Fibroblast of lung (primary cell): ENCODE data around the gene ALOX5. TPM values are rescaled to one million over a fixed set of nuclear protein-coding genes. Genes with fewer than 3 reads are reported as not detected.

ENCODE experiments used
- DNase-seq, 2 donors: peaks; one replicate each; pipeline versions ENCODE4 v3.0.0 to v3.0.0-alpha.2; 2010; ENCODE audit warnings: low read depth in 2 of 2
- H2AFZ ChIP-seq: 2 replicates; pipeline ENCODE4 v1.5.1; 2012; ENCODE audit warnings: low read length, control low read depth, inconsistent platforms
- H3K27ac ChIP-seq: 2 replicates; pipeline ENCODE4 v1.5.1; 2011; ENCODE audit warnings: low read length, control low read depth; ENCODE audit not compliant: insufficient read depth
- H3K27me3 ChIP-seq: 2 replicates; pipeline ENCODE4 v1.5.1; 2011; ENCODE audit warnings: mild to moderate bottlenecking, low read length; ENCODE audit not compliant: control insufficient read depth, insufficient read depth
- H3K36me3 ChIP-seq: 2 replicates; pipeline ENCODE4 v1.5.1; 2011; ENCODE audit warnings: low read length; ENCODE audit not compliant: control insufficient read depth, insufficient read depth
- H3K4me1 ChIP-seq: 2 replicates; pipeline ENCODE4 v1.5.1; 2011; ENCODE audit warnings: low read length; ENCODE audit not compliant: control insufficient read depth, insufficient read depth; ENCODE audit errors: extremely low read depth
- H3K4me2 ChIP-seq: 2 replicates; pipeline ENCODE4 v1.5.1; 2011; ENCODE audit warnings: low read length, control low read depth; ENCODE audit not compliant: insufficient read depth; ENCODE audit errors: extremely low read depth
- H3K4me3 ChIP-seq, 4 experiments: fragments of 200-600 bp in 1 of 4; sonication (generic) in 1 of 4; replicated peaks in 1 of 4; 2 replicates each; pipeline ENCODE4 v1.5.1; 2011 to 2016; ENCODE audit warnings: low read length in 4 of 4, low read depth in 3 of 4, mild to moderate bottlenecking in 3 of 4, control low read depth in 2 of 4, inconsistent platforms in 1 of 4, mixed read lengths in 1 of 4; ENCODE audit not compliant: insufficient read depth in 1 of 4; ENCODE audit errors: control extremely low read depth in 1 of 4
- H3K79me2 ChIP-seq: 2 replicates; pipeline ENCODE4 v1.5.1; 2012; ENCODE audit warnings: mild to moderate bottlenecking, low read length, inconsistent platforms; ENCODE audit not compliant: control insufficient read depth, insufficient read depth
- H3K9ac ChIP-seq: 2 replicates; pipeline ENCODE4 v1.5.1; 2011; ENCODE audit warnings: mild to moderate bottlenecking, low read length, control low read depth; ENCODE audit not compliant: insufficient read depth
- H3K9me3 ChIP-seq: 2 replicates; pipeline ENCODE4 v1.5.1; 2012; ENCODE audit warnings: low read depth, low read length; ENCODE audit not compliant: control insufficient read depth, insufficient read depth
- H4K20me1 ChIP-seq: 2 replicates; pipeline ENCODE4 v1.5.1; 2011; ENCODE audit warnings: low read length; ENCODE audit not compliant: control insufficient read depth, insufficient read depth; ENCODE audit errors: extremely low read depth
- EZH2 ChIP-seq: IDR thresholded peaks from 2 replicates; pipeline ENCODE4 v1.5.1; 2012; ENCODE audit warnings: low read length, control low read depth, mild to moderate bottlenecking; ENCODE audit errors: missing control alignments
- polyA plus RNA-seq, 2 donors: library from polyadenylated mRNA; depleted of rRNA in 1 of 2; stranded (reverse) in 1 of 2; unstranded in 1 of 2; fragments of >200 nt; gene quantifications; 2 replicates each; pipeline ENCODE4 v1.2.1, GENCODE V29; 2011 to 2012; ENCODE audit warnings: missing spikeins in 1 of 2
- total RNA-seq: library from RNA; depleted of rRNA; stranded (reverse); fragments of >200 nt; gene quantifications from 2 replicates; pipeline ENCODE4 v1.2.1, GENCODE V29; 2014
- TF ChIP-seq, protein P1 (sequence below), 2 donors: IDR thresholded peaks in 1 of 2; conservative IDR thresholded peaks in 1 of 2; 1 replicate in 1 of 2; 2 replicates in 1 of 2; pipeline ENCODE4 v1.5.1; 2011 to 2012; ENCODE audit warnings: low read length in 2 of 2, control low read depth in 1 of 2, inconsistent platforms in 1 of 2, low read depth in 1 of 2, mild to moderate bottlenecking in 1 of 2

The ALOX5 gene
- total and polyA plus RNA-seq, 2 donors (not counting 1 experiment from before 2014, with no cell fraction given): not detected

DNA sequence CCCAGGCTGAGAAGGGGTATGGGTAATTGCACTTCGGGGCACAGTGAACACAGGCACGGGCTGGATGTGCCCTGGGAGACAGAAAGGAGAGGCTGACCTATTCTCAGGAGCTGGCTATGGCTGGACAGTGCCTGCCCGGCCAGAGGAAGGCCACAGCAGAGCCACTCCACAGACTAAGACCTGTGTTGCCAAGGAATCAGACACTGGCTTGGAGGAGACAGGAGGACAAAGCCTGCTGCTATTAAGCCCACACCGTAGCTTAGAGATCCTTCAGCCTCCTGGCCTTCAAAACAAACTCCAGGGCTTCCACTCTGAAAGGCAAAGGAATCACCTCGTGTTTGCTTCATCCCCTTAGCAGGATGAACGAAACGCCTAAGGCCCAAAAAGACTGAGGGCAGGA is 82.2 kb downstream of the ALOX5 start:
- H3K36me3 ChIP-seq: no peaks in the 10 kb centered on the region
- no peaks in the 10 kb centered on the region for H3K27me3 ChIP-seq
- no peak overlapping the region for H3K4me3 ChIP-seq
- no peak overlapping the region for H3K9ac ChIP-seq
- no peak overlapping the region for H3K4me2 ChIP-seq
- H2AFZ ChIP-seq: no peak overlapping the region
- H3K79me2 ChIP-seq: no peaks in the 10 kb centered on the region
- H3K4me1 ChIP-seq: no peaks in the 10 kb centered on the region
- H3K27ac ChIP-seq: no peak overlapping the region
- TF ChIP-seq, protein P1, sequence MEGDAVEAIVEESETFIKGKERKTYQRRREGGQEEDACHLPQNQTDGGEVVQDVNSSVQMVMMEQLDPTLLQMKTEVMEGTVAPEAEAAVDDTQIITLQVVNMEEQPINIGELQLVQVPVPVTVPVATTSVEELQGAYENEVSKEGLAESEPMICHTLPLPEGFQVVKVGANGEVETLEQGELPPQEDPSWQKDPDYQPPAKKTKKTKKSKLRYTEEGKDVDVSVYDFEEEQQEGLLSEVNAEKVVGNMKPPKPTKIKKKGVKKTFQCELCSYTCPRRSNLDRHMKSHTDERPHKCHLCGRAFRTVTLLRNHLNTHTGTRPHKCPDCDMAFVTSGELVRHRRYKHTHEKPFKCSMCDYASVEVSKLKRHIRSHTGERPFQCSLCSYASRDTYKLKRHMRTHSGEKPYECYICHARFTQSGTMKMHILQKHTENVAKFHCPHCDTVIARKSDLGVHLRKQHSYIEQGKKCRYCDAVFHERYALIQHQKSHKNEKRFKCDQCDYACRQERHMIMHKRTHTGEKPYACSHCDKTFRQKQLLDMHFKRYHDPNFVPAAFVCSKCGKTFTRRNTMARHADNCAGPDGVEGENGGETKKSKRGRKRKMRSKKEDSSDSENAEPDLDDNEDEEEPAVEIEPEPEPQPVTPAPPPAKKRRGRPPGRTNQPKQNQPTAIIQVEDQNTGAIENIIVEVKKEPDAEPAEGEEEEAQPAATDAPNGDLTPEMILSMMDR (conservative IDR thresholded peaks at IDR 0.05 in 1 of 2, IDR thresholded peaks at IDR 0.05 in 1 of 2; ENCODE audit: low read depth in 1 of 2, low read length in 2 of 2): no peak
- TF ChIP-seq EZH2: no peak
- no peaks in the 10 kb centered on the region for H4K20me1 ChIP-seq
- no peaks in the 10 kb centered on the region for H3K9me3 ChIP-seq
- DNase-seq: no peak

DNA sequence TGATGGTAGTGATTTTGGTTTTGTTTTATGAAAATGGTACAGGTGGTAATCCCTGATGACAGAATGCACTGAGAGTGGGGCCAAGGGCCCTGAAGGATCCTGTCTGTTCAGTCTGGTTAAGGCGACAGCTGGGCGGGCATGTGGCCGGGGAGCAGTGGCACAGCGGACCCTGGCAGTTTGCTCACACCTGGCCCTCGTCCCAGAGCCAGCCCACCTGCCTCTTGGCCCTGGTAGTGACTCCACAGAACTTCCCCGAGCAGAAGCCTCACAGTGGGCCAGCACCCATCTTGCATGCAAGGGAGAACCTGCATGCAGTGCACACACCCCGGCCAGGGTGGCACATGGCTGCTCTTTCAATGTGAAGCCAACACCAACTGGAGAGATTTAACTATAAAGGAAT is 82.8 kb downstream of the ALOX5 start:
- H3K4me2 ChIP-seq: no peak overlapping the region
- no peak for TF ChIP-seq EZH2
- TF ChIP-seq, protein P1 (conservative IDR thresholded peaks at IDR 0.05 in 1 of 2, IDR thresholded peaks at IDR 0.05 in 1 of 2; ENCODE audit: low read depth in 1 of 2, low read length in 2 of 2): no peak
- H3K27ac ChIP-seq: no peak overlapping the region
- DNase-seq: no peak
- no peaks in the 10 kb centered on the region for H3K79me2 ChIP-seq
- H3K9me3 ChIP-seq: no peaks in the 10 kb centered on the region
- H3K4me1 ChIP-seq: no peaks in the 10 kb centered on the region
- no peaks in the 10 kb centered on the region for H4K20me1 ChIP-seq
- no peaks in the 10 kb centered on the region for H3K36me3 ChIP-seq
- H3K4me3 ChIP-seq: no peak overlapping the region
- no peak overlapping the region for H2AFZ ChIP-seq
- H3K9ac ChIP-seq: no peak overlapping the region
- H3K27me3 ChIP-seq: no peaks in the 10 kb centered on the region

DNA sequence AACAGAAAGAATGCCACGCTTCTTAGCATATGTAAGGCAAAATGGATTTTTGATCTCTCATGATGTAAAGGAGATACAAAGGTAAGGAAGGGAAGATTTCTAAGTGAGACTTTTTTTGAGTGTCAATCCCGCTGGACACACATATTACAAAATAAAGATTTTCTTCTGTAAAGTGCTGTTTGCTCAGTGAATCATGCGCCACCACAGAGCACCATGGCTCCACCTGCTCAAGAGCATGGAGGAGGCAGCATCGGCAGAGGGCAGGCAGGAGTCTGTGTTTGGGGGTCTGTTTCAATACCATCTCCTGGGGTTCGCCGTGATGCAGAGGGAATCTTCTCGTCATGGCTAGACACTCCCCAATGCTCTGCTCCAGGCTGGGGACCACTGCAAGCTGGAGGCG is 83.5 kb downstream of the ALOX5 start:
- H3K27ac ChIP-seq: no peak overlapping the region
- TF ChIP-seq EZH2: no peak
- TF ChIP-seq, protein P1 (conservative IDR thresholded peaks at IDR 0.05 in 1 of 2, IDR thresholded peaks at IDR 0.05 in 1 of 2; ENCODE audit: low read depth in 1 of 2, low read length in 2 of 2): no peak
- no peaks in the 10 kb centered on the region for H3K79me2 ChIP-seq
- DNase-seq: no peak
- no peak overlapping the region for H3K4me2 ChIP-seq
- no peaks in the 10 kb centered on the region for H4K20me1 ChIP-seq
- no peak overlapping the region for H2AFZ ChIP-seq
- H3K9me3 ChIP-seq: no peaks in the 10 kb centered on the region
- H3K27me3 ChIP-seq: no peaks in the 10 kb centered on the region
- H3K4me3 ChIP-seq: no peak overlapping the region
- no peaks in the 10 kb centered on the region for H3K36me3 ChIP-seq
- H3K9ac ChIP-seq: no peak overlapping the region
- H3K4me1 ChIP-seq: no peaks in the 10 kb centered on the region
